WTC11 (cell line): ENCODE measurements around the gene ABCG1. TPM values are rescaled to one million over a fixed set of nuclear protein-coding genes. Genes with fewer than 3 reads are reported as not detected.
A peak's percentile ranks its signal among the peaks of the same experiment; 100 is the strongest.

Experiments used
- ATAC-seq: fragments of 200-7000 bp; cut with Tn5 transposase; 2 replicates; pipeline ENCODE4 v1.10.0; 2021; ENCODE audit warnings: mild to moderate bottlenecking, moderate library complexity
- CTCF ChIA-PET: fragments of 300-600 bp; sonication (Branson Sonifier 250); formaldehyde crosslinking; loops from one replicate; lab custom pipeline; 2021; ENCODE audit warnings: antibody characterized with exemption; lab: Charles Lee
- POLR2A ChIA-PET: fragments of 350-600 bp; sonication (Branson Sonifier 250); formaldehyde crosslinking; loops from one replicate; lab custom pipeline; 2021; ENCODE audit warnings: antibody characterized with exemption; lab: Charles Lee
- DNase-seq: peaks from one replicate; pipeline ENCODE4 v3.0.0; 2021; ENCODE audit warnings: low spot score
- H3K27ac Mint-ChIP-seq: 2 replicates; pipeline ENCODE4 v1.8.0; 2021; ENCODE audit warnings: mixed read lengths
- H3K27me3 Mint-ChIP-seq: 2 replicates; pipeline ENCODE4 v1.8.0; 2021; ENCODE audit warnings: low read depth, mild to moderate bottlenecking, moderate library complexity, mixed read lengths
- H3K36me3 Mint-ChIP-seq: 2 replicates; pipeline ENCODE4 v1.8.0; 2021; ENCODE audit warnings: mixed read lengths
- H3K4me1 Mint-ChIP-seq: 2 replicates; pipeline ENCODE4 v1.8.0; 2022; ENCODE audit warnings: mixed read lengths
- H3K4me3 Mint-ChIP-seq: 2 replicates; pipeline ENCODE4 v1.8.0; 2021; ENCODE audit warnings: mild to moderate bottlenecking, moderate library complexity, mixed read lengths
- H3K9me3 Mint-ChIP-seq: 2 replicates; pipeline ENCODE4 v1.8.0; 2021; ENCODE audit warnings: mixed read lengths
- ATF3 ChIP-seq: sonication (generic); formaldehyde crosslinking; conservative IDR thresholded peaks from 2 replicates; pipeline ENCODE4 v1.8.1; 2022; ENCODE audit warnings: mild to moderate bottlenecking, missing genetic modification reagents
- ATF6 ChIP-seq: sonication (generic); formaldehyde crosslinking; IDR thresholded peaks from 2 replicates; pipeline ENCODE4 v1.8.1; 2023; ENCODE audit warnings: mild to moderate bottlenecking, missing genetic modification reagents
- E2F5 ChIP-seq: sonication (generic); formaldehyde crosslinking; IDR thresholded peaks from 2 replicates; pipeline ENCODE4 v1.8.1; 2022; ENCODE audit warnings: mild to moderate bottlenecking, moderate library complexity, missing genetic modification reagents
- ESRRA ChIP-seq: sonication (generic); formaldehyde crosslinking; IDR thresholded peaks from 2 replicates; pipeline ENCODE4 v1.8.1; 2022; ENCODE audit warnings: mild to moderate bottlenecking, missing genetic modification reagents, borderline replicate concordance
- FOXJ3 ChIP-seq: sonication (generic); formaldehyde crosslinking; IDR thresholded peaks from 2 replicates; pipeline ENCODE4 v1.9.0; 2021; ENCODE audit warnings: missing genetic modification reagents, mild to moderate bottlenecking, borderline replicate concordance
- MAX ChIP-seq: sonication (generic); formaldehyde crosslinking; IDR thresholded peaks from 2 replicates; pipeline ENCODE4 v1.8.0; 2022; ENCODE audit warnings: mild to moderate bottlenecking, missing genetic modification reagents
- NR1H2 ChIP-seq: sonication (generic); formaldehyde crosslinking; IDR thresholded peaks from 2 replicates; pipeline ENCODE4 v1.9.0; 2021; ENCODE audit warnings: mild to moderate bottlenecking, moderate library complexity, missing genetic modification reagents
- PRRX2 ChIP-seq: fragments of 250-450 bp; sonication (Bioruptor Pico); IDR thresholded peaks from 2 replicates; pipeline ENCODE4 v1.8.0; 2021; ENCODE audit warnings: mild to moderate bottlenecking
- RELA ChIP-seq: sonication (generic); formaldehyde crosslinking; IDR thresholded peaks from 2 replicates; pipeline ENCODE4 v1.8.1; 2022; ENCODE audit warnings: missing genetic modification reagents, mild to moderate bottlenecking, borderline replicate concordance
- RORB ChIP-seq: fragments of 250-450 bp; sonication (Bioruptor Pico); IDR thresholded peaks from 2 replicates; pipeline ENCODE4 v1.9.0; 2021; ENCODE audit warnings: mild to moderate bottlenecking
- ZNF281 ChIP-seq: sonication (generic); formaldehyde crosslinking; IDR thresholded peaks from 2 replicates; pipeline ENCODE4 v1.8.0; 2023; ENCODE audit warnings: mild to moderate bottlenecking, missing genetic modification reagents
- ZNF317 ChIP-seq: sonication (generic); formaldehyde crosslinking; IDR thresholded peaks from 2 replicates; pipeline ENCODE4 v1.8.1; 2023; ENCODE audit warnings: low read depth, mild to moderate bottlenecking, moderate library complexity, missing genetic modification reagents, borderline replicate concordance
- ZNF416 ChIP-seq: fragments of 250-450 bp; sonication (Bioruptor Pico); IDR thresholded peaks from 2 replicates; pipeline ENCODE4 v1.9.0; 2021; ENCODE audit warnings: mild to moderate bottlenecking, inconsistent platforms
- ZNF423 ChIP-seq: fragments of 250-450 bp; sonication (Bioruptor Pico); IDR thresholded peaks from 2 replicates; pipeline ENCODE4 v2.1.2; 2022; ENCODE audit warnings: mild to moderate bottlenecking, moderate library complexity
- ZNF512 ChIP-seq: sonication (generic); formaldehyde crosslinking; IDR thresholded peaks from 2 replicates; pipeline ENCODE4 v1.8.1; 2022; ENCODE audit warnings: missing genetic modification reagents, borderline replicate concordance
- total RNA-seq: library from RNA; stranded (reverse); gene quantifications from 3 replicates; pipeline ENCODE4 v1.2.3, GENCODE V29; 2021

Gene ABCG1
- total RNA-seq, 1 experiment from 2014 or later = 4.0 TPM

- TF ChIP-seq E2F5 (CRISPR knock-in tag) (no peak), ZNF317 (CRISPR knock-in tag) (no peak), ZNF423 (CRISPR knock-in tag) (no peak), ATF6 (CRISPR knock-in tag) (no peak), ESRRA (no peak), RELA (CRISPR knock-in tag) (no peak)
These were observed 6.7 kb downstream of the ABCG1 start (continued) for GRCh38 chr21:42225571-42226155.

GRCh38 chr21:42226626-42227025, 7.7 kb downstream of the ABCG1 start:
- no peak for TF ChIP-seq ZNF416 (CRISPR knock-in tag)
- DNase-seq (no peak), ATAC-seq (no peak)
- Mint-ChIP-seq H3K27ac (no peak overlapping the region), H3K36me3 (no peaks in the 10 kb centered on the region), H3K4me1 (0 out of 2 replicates have a peak, but pooled peaks cover 3% of the 10 kb centered on the region), H3K27me3 (peaks cover 13% of the 10 kb centered on the region), H3K9me3 (no peaks in the 10 kb centered on the region), H3K4me3 (no peak overlapping the region)
- ChIA-PET CTCF (interaction anchor here (0.5 to 1.6 kb wide), 2 partner anchors 32 to 730 kb away, joined by 3 to 5 read pairs; no protein-coding TSS in a partner anchor), POLR2A (no interaction called here)

- Mint-ChIP-seq H3K27me3 (peaks cover 6% of the 10 kb centered on the region), H3K27ac (no peak overlapping the region), H3K4me1 (0 out of 2 replicates have a peak, but pooled peaks cover 3% of the 10 kb centered on the region), H3K9me3 (no peaks in the 10 kb centered on the region), H3K4me3 (no peak overlapping the region), H3K36me3 (no peaks in the 10 kb centered on the region)
- CTCF ChIA-PET = interaction anchor here (0.7 kb wide), 1 partner anchor 31 kb away, joined by 3 read pairs; no protein-coding TSS in a partner anchor
- POLR2A ChIA-PET = interaction anchor here (1.1 kb wide), 1 partner anchor 9 kb away, joined by 3 read pairs; the partner anchor contains the start of gene ABCG1
- TF ChIP-seq NR1H2 (no peak), ZNF512 (CRISPR knock-in tag) (no peak), PRRX2 (CRISPR knock-in tag) (no peak), ATF3 (no peak), FOXJ3 (CRISPR knock-in tag) (no peak), ZNF281 (CRISPR knock-in tag) (no peak), RORB (CRISPR knock-in tag) (no peak), MAX (CRISPR knock-in tag) (no peak)
- DNase-seq = peak; percentile 74
- peak; percentile 98 for ATAC-seq
These were observed 9.2 kb downstream of the ABCG1 start for GRCh38 chr21:42227909-42228708.
